ENCODE measurements around the gene SGCA. TPM values are rescaled to one million over a fixed set of nuclear protein-coding genes. Genes with fewer than 3 reads are reported as not detected.
A peak's percentile ranks its signal among the peaks of the same experiment; 100 is the strongest.

Gene SGCA
- polyA plus RNA-seq, 1 donor from 2014 or later = 0.43 TPM

DNA sequence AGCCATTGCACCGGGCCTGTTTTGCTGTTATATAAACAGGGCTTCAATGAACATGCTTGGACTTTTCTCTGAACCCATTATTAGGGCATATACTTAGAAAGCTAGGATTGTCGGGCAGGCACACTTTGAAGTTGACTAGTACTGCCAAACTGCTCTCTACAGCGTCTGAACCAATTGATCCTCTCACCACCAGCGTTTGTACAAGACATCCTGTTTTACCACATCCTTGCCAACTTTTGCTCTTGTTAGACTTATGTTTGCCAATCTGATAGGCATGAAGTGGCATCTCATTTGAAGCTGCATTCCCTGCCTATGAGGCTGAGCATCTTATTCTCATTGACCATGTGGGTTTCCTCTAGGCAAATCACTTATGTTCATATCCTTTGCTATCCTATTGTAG lies 7.9 kb upstream of the SGCA start:
- Histone ChIP-seq H2AFZ (ENCODE audit: low read depth, low read length) (no peak overlapping the region), H3K4me2 (ENCODE audit: low read length) (no peak overlapping the region), H3K9ac (ENCODE audit: low read length) (no peak overlapping the region), H3K9me2 (ENCODE audit: insufficient read depth, low read length) (no peaks in the 10 kb centered on the region), H3K79me2 (replicated peaks; ENCODE audit: insufficient read depth, low read length) (no peaks in the 10 kb centered on the region), H4K20me1 (ENCODE audit: insufficient read depth) (no peaks in the 10 kb centered on the region), H3F3A (ENCODE audit: insufficient read depth, low read length, poor library complexity, severe bottlenecking) (no peaks in the 10 kb centered on the region), H3K4me3 (ENCODE audit: low read length) (no peak overlapping the region), H3K27me3 (ENCODE audit: insufficient read depth, low read depth, low read length) (no peaks in the 10 kb centered on the region), H3K27ac (ENCODE audit: low read length) (no peak overlapping the region), H3K9me3 (ENCODE audit: low read length) (no peaks in the 10 kb centered on the region), H3K36me3 (ENCODE audit: insufficient read depth, low read length) (no peaks in the 10 kb centered on the region)
- TF ChIP-seq EP300 (conservative IDR thresholded peaks at IDR 0.05; ENCODE audit: poor library complexity, severe bottlenecking) = no peak
- TF ChIP-seq, protein P1, sequence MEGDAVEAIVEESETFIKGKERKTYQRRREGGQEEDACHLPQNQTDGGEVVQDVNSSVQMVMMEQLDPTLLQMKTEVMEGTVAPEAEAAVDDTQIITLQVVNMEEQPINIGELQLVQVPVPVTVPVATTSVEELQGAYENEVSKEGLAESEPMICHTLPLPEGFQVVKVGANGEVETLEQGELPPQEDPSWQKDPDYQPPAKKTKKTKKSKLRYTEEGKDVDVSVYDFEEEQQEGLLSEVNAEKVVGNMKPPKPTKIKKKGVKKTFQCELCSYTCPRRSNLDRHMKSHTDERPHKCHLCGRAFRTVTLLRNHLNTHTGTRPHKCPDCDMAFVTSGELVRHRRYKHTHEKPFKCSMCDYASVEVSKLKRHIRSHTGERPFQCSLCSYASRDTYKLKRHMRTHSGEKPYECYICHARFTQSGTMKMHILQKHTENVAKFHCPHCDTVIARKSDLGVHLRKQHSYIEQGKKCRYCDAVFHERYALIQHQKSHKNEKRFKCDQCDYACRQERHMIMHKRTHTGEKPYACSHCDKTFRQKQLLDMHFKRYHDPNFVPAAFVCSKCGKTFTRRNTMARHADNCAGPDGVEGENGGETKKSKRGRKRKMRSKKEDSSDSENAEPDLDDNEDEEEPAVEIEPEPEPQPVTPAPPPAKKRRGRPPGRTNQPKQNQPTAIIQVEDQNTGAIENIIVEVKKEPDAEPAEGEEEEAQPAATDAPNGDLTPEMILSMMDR (IDR thresholded peaks at IDR 0.05; ENCODE audit: poor library complexity, severe bottlenecking) = no peak
- TF ChIP-seq POLR2AphosphoS5 (IDR thresholded peaks at IDR 0.05) = no peak
- TF ChIP-seq TAF1 (IDR thresholded peaks at IDR 0.05; ENCODE audit: low read depth) = no peak
- no peak for TF ChIP-seq SMC3 (conservative IDR thresholded peaks at IDR 0.05; ENCODE audit: poor library complexity)
- no peak for TF ChIP-seq EZH2 (IDR thresholded peaks at IDR 0.05; ENCODE audit: borderline replicate concordance, insufficient read depth, low read length, poor library complexity, severe bottlenecking)
- no peak for TF ChIP-seq MXI1 (conservative IDR thresholded peaks at IDR 0.05; ENCODE audit: poor library complexity, severe bottlenecking)
- TF ChIP-seq, protein P2, sequence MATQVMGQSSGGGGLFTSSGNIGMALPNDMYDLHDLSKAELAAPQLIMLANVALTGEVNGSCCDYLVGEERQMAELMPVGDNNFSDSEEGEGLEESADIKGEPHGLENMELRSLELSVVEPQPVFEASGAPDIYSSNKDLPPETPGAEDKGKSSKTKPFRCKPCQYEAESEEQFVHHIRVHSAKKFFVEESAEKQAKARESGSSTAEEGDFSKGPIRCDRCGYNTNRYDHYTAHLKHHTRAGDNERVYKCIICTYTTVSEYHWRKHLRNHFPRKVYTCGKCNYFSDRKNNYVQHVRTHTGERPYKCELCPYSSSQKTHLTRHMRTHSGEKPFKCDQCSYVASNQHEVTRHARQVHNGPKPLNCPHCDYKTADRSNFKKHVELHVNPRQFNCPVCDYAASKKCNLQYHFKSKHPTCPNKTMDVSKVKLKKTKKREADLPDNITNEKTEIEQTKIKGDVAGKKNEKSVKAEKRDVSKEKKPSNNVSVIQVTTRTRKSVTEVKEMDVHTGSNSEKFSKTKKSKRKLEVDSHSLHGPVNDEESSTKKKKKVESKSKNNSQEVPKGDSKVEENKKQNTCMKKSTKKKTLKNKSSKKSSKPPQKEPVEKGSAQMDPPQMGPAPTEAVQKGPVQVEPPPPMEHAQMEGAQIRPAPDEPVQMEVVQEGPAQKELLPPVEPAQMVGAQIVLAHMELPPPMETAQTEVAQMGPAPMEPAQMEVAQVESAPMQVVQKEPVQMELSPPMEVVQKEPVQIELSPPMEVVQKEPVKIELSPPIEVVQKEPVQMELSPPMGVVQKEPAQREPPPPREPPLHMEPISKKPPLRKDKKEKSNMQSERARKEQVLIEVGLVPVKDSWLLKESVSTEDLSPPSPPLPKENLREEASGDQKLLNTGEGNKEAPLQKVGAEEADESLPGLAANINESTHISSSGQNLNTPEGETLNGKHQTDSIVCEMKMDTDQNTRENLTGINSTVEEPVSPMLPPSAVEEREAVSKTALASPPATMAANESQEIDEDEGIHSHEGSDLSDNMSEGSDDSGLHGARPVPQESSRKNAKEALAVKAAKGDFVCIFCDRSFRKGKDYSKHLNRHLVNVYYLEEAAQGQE (IDR thresholded peaks at IDR 0.05; ENCODE audit: borderline replicate concordance) = no peak

DNA sequence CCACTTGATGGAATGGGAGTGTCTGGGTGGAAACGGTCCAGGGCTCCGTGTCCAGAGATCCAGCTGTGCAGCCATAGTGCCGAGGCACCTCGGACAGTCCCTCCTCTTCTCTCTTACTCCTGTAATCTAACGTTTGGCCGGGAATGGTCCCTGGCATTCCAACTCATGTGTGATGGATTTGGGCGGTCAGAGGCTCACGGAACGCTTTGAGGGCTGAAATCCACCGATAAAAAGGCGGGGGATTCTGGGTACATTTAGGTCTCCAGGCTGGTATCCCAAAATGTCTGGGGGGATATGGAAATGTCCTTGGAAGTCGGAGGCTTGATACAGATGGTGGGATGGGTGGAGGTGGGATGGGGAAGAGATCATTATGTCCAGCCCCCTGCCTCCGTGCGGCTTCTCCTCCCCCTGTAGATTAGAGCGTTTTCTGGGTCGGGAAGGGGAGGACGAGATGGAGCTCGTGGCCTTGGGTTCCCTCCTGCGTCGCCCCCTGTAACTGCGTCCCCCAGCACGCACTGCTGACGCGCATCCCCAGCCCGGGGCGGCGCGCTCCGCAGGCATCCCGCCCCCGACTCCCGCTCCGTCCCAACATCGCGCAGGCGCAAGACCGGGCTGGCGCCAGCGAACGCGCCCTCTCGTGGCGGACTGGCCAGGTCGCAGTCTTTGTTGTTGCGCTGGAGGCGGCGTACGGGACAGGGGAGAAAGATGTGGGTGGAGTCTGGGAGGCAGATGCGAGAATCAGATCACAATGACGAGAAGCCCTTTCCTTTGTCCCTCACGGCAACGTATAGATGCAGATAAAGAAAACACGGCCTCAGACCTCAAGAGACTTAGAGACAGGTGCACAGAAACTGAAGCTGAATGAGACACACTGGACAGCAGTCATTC lies 4.5 kb upstream of the SGCA start:
- H3K27ac ChIP-seq (ENCODE audit: low read length) = peak overlapping the region; percentile 94
- peak overlapping the region; percentile 75 for H3K4me2 ChIP-seq (ENCODE audit: low read length)
- peak overlapping the region; percentile 65 for H3K4me3 ChIP-seq (ENCODE audit: low read length)
- H4K20me1 ChIP-seq (ENCODE audit: insufficient read depth) = no peaks in the 10 kb centered on the region
- H3K9ac ChIP-seq (ENCODE audit: low read length) = peak overlapping the region; percentile 79
- H3K79me2 ChIP-seq (replicated peaks; ENCODE audit: insufficient read depth, low read length) = no peaks in the 10 kb centered on the region
- TF ChIP-seq POLR2AphosphoS5 (IDR thresholded peaks at IDR 0.05) = peak; percentile 93
- TF ChIP-seq EP300 (conservative IDR thresholded peaks at IDR 0.05; ENCODE audit: poor library complexity, severe bottlenecking) = peak; percentile 89
- TF ChIP-seq, protein P2 (IDR thresholded peaks at IDR 0.05; ENCODE audit: borderline replicate concordance) = peak; percentile 72
- peak; percentile 87 for TF ChIP-seq RAD21 (conservative IDR thresholded peaks at IDR 0.05)
- TF ChIP-seq, protein P1 (IDR thresholded peaks at IDR 0.05; ENCODE audit: poor library complexity, severe bottlenecking) = peak; percentile 100
- TF ChIP-seq EZH2 (IDR thresholded peaks at IDR 0.05; ENCODE audit: borderline replicate concordance, insufficient read depth, low read length, poor library complexity, severe bottlenecking) = no peak
- TF ChIP-seq SMC3 (conservative IDR thresholded peaks at IDR 0.05; ENCODE audit: poor library complexity) = peak; percentile 97
- TF ChIP-seq MXI1 (conservative IDR thresholded peaks at IDR 0.05; ENCODE audit: poor library complexity, severe bottlenecking) = peak; percentile 66
- TF ChIP-seq TAF1 (IDR thresholded peaks at IDR 0.05; ENCODE audit: low read depth) = peak; percentile 69
- H3K27me3 ChIP-seq (ENCODE audit: insufficient read depth, low read depth, low read length) = no peaks in the 10 kb centered on the region
- H2AFZ ChIP-seq (ENCODE audit: low read depth, low read length) = peak overlapping the region; percentile 74
- H3K9me2 ChIP-seq (ENCODE audit: insufficient read depth, low read length) = no peaks in the 10 kb centered on the region
- H3K36me3 ChIP-seq (ENCODE audit: insufficient read depth, low read length) = no peaks in the 10 kb centered on the region
- no peaks in the 10 kb centered on the region for H3F3A ChIP-seq (ENCODE audit: insufficient read depth, low read length, poor library complexity, severe bottlenecking)
- H3K9me3 ChIP-seq (ENCODE audit: low read length) = no peaks in the 10 kb centered on the region
